Stimulated activated CD8-positive, alpha-beta memory T cell treated with anti-CD3 and anti-CD28 coated beads, Interleukin-12 subunit alpha, Interleukin-12 subunit beta, amount 100 ng/mL, for 24 hours (primary cell): ENCODE data around the gene DCTN4.
"Not testable (repeated sequence)": the region's sequence is repeated elsewhere in the genome, so short reads cannot be mapped to it uniquely, and the experiment has no call there.

Source experiments
- DNase-seq: peaks from one replicate; pipeline ENCODE4 v3.0.0-alpha.2; 2020; ENCODE audit errors: extremely low read depth

The DCTN4 gene

GRCh38 chr5:150778517-150779396 lies 19.9 kb upstream of the DCTN4 start, which contains the start of gene SMIM3:
SMIM3 (plus strand) TSS chr5:150778757; CDS start chr5:150795441, 16,684 bp downstream.
- DNase-seq = no peak

GRCh38 chr5:150778088-150778516 lies 19.3 kb upstream of the DCTN4 start:
- no peak for DNase-seq

GRCh38 chr5:150777685-150778084 lies 18.9 kb upstream of the DCTN4 start:
- DNase-seq = no peak

GRCh38 chr5:150774145-150774544 lies 15.3 kb upstream of the DCTN4 start:
- DNase-seq = no peak

GRCh38 chr5:150771034-150771795 lies 12.4 kb upstream of the DCTN4 start:
- DNase-seq = no peak

GRCh38 chr5:150766251-150766650 lies 7.4 kb upstream of the DCTN4 start:
- no peak for DNase-seq

GRCh38 chr5:150765799-150766169 lies 7.0 kb upstream of the DCTN4 start:
- DNase-seq = no peak

- no peak for DNase-seq
These were observed 6.4 kb upstream of the DCTN4 start for GRCh38 chr5:150765011-150765798.

- no peak for DNase-seq
These were observed 5.7 kb upstream of the DCTN4 start for GRCh38 chr5:150764530-150764929.

GRCh38 chr5:150763023-150763769 lies 4.4 kb upstream of the DCTN4 start:
- DNase-seq = no peak

- DNase-seq = no peak
These were observed 3.4 kb upstream of the DCTN4 start for GRCh38 chr5:150762211-150762610.

- DNase-seq = no peak
These were observed 442 bp upstream of the DCTN4 start for GRCh38 chr5:150759334-150759583.

GRCh38 chr5:150758203-150758530 lies 650 bp downstream of the DCTN4 start:
- no peak for DNase-seq

- DNase-seq = no peak
These were observed 1.6 kb downstream of the DCTN4 start for GRCh38 chr5:150757087-150757649.

GRCh38 chr5:150753863-150754262 lies 5.0 kb downstream of the DCTN4 start:
- DNase-seq = no peak

- no peak for DNase-seq
These were observed 5.4 kb downstream of the DCTN4 start for GRCh38 chr5:150753463-150753862.

- DNase-seq = no peak
These were observed 7.5 kb downstream of the DCTN4 start for GRCh38 chr5:150751096-150751891.

- no peak for DNase-seq
These were observed 8.3 kb downstream of the DCTN4 start for GRCh38 chr5:150750469-150750868.

GRCh38 chr5:150743142-150743488 lies 15.7 kb downstream of the DCTN4 start:
- not testable (repeated sequence) for DNase-seq

GRCh38 chr5:150742455-150743141 lies 16.2 kb downstream of the DCTN4 start:
- not testable (repeated sequence) for DNase-seq
